HG03196 (cell line): ENCODE data around the gene CRYGN.

Experiments used
- ATAC-seq: cut with Tn5 transposase; IDR thresholded peaks from one replicate; pipeline ENCODE4 v1.9.1; 2021; ENCODE audit not compliant: unreplicated experiment

CRYGN gene

DNA sequence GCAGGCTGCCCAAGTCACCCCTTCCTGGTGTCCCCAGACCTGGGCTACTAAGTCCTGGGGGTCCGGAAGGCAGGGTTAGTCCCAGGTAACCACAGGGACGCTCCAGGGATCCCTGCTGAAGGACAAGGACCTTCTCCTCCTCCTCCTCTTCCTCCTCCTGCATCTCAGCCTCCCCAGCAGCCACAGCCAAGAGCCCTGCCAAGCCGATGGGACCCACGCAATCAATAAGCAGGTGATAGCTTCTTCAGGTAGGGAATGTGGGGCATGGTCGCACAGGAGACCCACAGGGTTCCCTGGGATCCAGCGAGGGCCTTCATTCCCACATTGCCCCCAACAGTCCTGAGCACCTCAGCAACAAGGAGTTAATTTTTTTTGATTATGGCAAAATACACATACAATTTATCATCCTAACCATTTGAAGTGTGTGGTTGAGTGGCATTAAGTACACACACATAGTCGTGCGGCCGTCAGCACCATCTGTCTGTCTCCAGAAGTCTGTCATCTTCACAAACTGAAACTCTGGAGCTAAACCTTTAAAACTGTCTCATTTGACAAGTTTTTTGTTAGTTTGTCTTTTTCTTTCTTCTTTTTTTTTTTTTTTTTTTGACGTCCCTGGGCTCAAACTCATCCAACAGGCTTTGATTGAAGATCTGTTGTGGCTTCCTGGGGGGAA lies 12.1 kb downstream of the CRYGN start:
- no peak for ATAC-seq

DNA sequence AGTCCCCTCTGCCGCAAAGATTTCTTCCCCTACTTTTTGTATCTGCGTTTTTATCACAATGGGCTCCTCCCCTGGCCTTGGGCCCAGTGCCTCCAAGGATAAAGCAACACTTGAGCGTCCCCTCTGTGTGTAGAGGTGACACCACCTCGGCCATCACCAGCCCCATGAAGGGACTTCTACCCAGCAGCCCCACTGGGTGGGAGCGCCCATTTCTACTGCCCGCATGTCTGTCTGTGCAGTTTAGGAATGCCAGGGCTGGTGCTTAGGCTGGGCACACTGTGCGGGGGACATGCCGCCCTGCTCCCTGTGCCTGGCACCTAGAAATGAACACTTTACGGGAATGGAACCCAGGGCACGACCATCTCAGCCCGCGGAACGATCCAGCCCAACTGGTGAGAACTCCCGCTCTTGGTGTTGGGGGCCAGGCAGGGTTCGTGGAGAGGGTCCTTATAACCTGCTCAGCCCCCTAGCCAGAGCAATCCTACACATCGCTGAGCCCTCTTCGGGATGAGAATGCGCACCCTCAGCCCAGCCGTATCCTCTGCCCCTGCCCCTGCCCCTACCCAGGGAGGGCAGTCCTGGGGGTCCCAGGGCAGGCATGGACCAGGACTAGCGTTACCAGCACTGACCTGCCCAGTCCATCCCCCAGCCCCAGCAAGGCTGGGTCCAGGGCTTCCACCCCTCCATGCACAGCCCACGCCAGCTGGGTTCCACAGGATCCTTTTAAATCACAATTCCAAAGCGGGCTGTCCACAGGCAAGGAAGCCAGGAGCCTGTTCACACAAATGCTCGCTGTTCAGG lies 12.8 kb downstream of the CRYGN start:
- no peak for ATAC-seq

DNA sequence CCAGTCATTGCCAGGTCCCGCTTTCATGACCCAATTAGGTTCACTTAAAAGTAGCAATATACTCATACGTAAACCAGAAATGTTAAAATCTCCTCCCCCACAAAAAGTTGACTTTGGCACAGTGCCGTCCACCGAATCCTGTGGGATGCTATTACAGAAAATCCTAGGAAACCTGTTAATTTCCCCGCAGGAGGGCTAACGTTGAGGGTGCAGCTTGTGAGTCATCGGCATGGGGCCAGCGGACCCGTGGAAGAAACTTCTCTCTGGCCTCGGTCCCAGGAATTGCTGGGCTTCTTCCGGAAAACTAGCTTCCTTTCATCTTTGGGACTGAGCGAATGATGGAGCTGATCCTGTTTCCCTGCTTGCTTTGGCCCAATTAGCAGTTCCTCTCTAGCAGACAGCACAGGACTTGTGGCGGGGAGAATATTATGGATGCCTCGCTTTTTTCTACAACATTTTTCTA lies 13.5 kb downstream of the CRYGN start:
- no peak for ATAC-seq

DNA sequence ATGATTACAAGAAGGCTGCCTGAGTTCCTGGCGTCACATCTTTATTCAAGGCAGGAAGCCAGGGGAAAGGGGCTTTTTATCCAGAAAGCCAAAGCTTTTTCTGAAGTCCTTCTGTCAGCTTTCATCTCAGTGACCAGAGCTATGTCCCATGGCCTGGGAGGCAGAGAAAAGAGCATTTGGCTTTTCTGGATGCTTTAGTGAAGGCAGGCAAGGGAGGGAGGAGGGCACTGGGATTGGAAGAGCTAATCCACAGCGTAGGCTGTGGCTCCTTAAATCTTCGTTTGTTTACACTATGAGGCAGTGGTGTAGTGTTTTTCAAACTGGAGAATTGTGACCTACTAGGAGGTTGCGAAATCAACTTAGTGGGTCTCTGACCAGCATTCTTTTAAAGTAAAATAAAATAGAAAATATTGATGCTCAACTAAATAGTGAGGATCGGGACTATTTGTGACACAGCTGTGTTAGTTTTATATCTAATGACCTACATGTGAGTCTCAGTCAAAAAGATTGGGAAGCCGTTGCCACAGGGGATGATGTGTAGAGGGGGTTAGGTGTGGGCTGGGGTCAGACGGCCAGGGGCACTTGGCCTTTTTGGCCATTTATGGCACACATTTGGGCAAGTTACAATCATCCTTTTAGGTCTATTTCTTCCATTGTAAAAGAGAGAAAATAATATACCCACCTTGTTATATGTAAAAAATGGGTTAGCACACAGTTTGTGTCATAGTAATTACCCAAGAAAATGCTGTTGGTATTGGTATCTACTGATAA lies 14.1 kb downstream of the CRYGN start:
- no peak for ATAC-seq

DNA sequence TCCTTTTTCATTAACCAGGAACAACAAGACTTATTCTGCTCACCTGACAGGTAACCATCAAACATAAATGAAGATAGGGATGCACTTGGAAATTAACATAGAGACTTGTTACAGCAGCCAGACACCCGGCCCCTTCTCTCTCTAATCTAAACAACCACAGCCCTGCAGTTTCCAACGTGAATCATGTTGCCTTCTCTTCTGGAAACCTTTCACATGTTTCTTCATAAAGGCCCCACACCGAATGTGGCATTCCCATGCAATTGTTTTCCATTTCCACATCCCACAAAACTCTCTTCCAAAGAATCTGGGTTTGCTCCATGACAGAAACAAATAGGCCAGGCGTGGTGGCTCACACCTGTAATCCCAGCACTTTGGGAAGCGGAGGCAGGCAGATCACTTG lies 15.1 kb downstream of the CRYGN start:
- ATAC-seq, result no peak

DNA sequence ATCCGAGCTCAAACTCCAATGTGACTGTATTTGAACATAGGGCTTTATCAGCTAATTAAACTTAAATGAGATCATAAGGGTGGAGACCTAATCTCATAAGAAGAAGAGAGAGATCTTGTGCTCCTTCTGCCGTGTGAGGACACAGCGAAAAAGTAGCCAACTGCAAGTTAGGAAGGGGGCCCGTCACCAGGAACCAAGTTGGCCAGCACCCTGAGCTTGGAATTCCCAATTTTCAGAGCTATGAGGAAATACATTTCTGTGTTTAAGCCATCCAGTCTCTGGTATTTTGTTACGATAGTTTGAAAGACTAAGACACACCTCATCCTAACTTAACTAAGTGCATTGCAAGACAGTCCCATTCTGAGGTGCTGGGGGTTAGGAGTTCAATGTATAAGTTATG lies 16.0 kb downstream of the CRYGN start:
- ATAC-seq, result no peak

DNA sequence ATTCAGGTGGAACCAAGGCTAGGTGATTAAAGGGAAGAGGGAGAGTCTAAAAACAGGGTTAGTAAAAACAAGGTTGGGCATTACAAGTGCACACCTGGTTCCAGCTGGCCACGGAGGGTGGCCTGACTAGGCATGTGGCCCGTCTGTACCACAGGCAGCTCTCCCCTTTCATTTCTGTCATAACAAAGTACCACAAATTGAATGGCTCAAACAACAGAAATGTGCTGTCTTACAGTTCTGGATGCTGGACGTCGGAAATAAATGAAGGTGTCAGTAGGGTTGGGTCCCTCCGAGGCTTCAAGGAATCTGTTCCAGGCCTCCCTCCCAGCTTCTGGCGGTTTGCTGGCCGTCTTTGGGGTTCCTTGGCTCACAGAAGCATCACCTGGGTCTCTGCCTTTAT lies 16.7 kb downstream of the CRYGN start:
- ATAC-seq, result no peak

DNA sequence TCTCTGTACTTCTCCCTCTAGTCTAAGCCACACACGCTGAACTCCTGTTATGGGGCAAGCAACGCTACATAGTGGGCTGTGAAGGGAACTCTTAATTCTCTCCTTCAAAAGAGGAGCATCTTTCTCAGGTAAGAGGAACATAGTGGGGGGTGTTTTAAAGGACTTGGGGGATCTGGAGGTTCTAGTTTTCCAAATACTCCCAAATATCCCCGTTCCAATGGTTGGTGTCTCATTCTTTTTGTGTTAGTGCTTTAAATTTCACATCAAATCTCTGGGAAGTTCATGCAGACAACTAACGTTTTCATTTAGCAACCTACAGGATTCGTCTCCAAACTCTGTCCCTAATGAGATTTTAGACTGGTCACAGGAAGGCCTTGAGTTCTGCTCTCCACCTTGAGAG lies 17.7 kb downstream of the CRYGN start:
- ATAC-seq, result no peak

DNA sequence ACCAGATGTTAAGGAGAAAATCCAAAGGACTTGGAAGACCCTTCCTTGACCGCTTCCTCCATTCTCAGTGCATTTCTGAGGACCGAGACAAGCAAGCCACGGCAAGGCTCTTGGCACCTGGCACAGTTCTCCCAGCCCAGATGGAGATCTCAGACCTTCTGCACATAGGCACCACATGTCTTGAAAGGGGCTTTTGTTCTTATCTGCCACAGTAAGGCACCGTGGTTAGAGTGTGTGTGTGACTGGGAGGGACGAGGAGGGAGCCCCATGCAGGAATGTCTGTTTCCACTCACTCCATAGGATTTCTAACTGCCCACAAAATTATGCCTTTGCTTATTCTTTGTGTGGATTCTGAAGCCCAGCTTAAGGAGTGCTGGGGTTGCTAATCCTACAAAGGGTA lies 19.8 kb downstream of the CRYGN start:
- ATAC-seq, result no peak

DNA sequence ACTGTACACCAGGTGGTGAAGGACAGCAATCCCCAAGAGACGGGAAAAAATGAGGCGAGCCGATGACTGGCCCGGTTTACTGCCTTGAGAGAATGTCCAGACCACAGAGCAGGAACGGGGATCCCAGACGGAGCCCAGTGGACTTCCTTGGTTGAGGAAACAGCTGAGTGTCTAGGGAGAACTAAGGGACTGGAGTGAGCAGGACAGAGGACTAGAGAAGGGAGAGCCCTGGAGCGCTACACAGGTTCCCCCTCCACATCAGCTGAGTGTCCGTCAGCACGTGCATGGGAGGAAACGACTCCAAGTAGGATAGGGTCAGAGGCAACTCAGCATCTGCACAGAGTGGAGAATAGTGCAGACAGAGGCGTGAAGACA lies 23.0 kb downstream of the CRYGN start:
- no peak for ATAC-seq

DNA sequence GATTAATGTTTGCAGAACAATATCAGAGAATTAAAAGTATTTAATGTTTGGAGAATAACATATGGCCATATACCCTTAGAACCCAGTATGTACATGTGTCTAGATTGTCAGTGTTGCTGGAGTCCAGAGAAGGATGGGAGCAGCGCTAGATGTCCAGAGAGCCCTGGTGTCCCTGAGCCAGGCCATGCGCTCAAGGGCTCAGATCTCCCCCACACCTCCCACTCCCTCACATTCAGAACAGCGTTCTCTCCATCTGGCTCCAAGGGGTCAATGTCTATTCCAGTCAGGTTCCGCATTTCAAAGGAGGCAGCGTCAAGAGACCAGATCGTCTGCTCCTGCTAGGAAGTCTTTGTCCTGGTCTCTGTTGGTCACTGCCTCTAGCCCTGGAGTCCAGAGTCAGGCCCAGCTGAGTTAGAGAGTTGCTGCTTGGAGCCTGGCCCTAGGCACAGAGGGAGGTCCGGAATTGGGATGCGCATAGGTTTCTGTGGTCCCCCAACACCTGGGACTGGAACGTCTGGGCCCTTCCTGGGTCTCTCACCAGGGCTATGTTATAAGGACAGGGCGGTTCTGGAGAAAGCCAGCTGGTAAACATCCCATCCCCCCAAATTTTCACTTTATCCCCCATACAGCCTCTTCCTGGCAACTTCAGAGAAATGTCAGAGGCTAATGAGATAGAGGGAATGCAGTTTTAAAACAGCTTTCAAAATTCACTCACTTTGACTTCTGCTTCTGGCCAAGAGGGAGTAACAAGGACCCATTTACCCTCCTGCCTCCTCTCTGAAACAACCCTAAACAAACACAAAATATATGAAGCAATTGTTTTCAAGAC lies 23.6 kb downstream of the CRYGN start:
- no peak for ATAC-seq

DNA sequence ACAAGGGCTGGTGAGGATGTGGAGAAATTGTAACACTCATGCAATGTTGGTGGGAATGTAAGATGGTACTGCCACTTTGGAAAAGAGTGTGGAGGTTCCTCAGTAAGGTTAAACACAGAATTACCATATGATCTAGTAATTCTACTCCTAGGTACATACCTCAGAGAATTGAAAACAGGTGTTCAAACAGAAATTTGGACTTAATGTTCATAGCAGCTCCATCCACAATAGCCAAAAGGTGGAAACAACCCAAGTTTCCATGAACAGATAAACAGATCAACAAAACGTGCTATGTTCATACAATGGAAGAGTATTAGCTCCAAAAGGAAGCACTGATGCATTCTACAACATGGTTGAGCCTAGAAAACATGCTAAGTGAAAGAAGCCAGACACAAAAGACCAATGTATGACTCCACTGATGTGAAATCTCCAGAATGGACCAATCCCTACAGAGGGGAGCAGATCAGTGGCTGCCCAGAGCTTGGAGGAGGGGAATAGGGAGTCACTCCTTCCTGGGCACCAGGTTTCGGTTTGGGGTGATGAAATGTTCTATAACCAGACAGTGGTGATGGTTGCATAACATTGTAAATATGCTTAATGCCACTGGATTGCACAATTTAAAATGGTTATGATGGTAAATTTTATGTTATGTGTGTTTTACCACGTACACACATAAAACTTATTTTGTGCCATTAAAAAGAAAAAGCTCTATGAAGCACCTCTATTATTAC lies 24.4 kb downstream of the CRYGN start:
- ATAC-seq, result no peak

DNA sequence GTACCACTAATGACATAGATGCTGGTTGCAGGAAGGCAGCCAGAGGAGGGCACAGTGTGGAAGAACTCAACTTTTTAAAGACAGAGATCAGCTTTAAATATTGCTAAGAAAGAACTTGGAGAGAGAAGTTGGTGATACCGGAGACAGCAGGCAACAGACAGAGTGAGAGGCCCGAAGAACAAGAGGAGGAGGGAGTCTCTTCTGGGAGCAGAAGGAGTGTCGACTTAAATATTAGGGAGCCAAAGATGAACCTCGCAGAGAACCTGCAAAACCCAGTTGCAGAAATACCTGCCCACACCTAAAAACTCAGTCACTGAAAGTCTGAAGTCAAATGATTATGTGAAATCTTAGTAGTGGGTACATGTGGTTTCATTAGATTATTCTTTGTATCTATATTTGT lies 26.7 kb downstream of the CRYGN start:
- no peak for ATAC-seq

DNA sequence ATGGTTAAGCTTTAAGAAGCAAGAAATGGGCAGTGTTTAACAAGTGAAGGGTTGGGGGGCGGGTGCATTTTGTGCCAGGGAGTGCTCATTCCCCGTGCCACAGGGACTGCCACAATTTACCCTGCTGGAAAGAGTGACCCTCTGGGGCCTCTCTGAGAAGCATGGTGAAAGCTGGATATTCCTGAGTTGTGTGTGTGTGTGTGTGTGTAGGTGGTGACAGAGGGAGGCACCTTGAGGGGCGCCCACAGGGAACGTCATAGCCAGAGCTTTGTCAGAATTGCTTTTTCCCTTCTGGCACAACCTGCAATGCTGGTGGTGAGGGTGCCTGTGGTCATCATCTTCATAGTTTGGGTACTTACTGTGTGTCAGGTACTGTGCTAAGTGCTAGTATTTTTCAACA lies 27.6 kb downstream of the CRYGN start:
- no peak for ATAC-seq

DNA sequence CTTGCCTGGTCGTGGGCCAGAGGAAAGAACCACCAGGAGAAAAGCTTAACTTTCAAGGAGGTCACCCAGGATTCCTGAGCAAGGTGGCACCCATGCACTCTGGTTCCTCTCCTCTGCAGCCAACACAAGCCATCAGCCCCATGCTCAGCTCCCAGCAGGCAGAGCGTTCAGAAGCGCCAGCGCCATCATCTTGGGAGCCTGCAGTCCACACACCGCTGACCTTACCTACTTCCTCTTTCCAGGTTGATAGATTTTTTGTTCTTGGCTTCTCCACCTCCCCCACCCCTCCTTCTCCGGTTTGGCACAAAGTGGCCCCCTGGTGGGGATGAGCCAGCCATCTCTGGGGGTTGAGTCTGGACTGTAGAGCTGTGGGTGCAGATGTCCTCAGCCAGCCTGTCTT lies 28.4 kb downstream of the CRYGN start:
- no peak for ATAC-seq

DNA sequence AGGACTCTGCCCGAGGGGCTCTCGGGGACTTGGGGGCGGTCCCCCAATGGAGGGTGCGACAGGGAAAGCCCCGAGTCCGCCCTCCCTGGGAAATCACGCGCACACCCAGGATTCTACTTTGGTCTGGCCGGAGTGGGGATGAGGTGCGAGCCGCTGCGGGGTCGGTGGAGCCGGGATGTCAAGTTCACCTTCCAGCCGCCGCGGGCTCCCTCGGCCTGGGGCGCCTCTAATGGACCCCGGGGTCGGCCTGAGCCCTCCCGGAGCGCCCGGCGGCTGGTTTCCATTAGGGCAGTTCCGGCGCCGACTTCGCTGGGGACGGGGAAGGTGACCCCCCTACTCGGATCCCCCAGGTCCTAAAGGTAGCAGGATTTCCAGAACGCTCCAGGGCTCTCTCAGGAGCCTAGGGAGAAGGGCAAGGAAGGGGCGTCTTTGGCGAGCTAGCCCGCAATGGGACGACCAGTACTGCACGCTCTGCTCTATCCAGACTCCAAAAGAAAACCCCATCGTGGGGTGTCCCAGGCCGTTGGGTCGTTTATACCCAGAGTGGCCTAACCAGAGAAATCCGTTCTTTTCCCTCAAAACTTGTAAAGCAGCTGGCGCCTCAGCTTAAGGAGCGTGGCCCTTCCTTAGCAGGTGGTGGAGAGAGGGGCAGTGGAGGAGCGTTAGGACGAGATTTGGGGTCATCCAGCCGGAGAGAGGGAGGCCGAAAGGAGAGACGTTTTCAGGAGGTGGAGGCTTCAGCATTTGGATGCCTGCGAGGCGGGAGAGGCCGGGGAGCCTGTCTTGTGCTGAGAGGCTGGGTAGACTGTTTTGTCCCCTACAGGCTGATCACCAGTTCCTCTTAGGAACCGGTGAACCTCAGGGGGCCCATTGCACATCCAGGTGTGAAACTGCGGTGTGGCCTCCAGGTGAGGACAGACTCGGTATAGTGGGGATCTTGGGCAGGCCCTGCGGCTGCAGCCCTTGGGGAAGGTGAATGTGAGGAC lies 29.2 kb downstream of the CRYGN start:
- ATAC-seq, result no peak

DNA sequence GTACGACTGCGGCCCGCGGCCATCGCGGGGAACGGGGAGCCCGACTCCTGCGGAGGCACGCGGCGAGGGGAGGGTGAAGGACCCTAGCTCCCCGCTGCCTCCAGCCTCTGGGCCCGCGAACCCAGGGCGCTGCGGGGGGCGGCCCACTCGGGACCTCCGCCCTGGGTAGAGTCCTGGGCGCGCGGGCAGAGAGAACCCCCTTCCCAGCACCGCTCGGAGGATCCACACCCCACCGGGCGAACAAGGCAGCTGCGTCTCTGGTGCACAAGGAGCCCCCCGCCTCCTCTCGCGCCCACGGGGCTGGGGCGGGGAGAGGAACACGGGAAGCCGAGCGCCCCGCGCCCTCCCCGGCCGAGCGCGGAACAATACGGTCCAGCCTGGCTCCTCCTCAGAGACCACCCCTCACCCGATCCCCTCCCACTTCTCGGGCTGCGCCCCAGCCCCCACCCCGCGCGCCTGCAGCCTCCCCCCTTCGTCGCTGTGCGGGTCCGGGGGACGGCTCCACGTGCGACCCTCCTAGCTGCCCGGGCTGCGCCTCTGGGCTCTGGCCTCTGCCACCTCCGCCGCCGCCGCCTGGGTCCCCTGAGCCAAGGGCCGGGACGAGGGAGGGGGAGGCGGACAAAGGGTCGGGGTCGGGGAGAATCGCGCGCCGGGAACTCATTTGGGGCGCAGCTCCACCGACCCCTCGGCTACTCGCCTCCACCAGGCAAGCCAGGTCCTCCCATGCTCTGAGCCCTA lies 30.1 kb downstream of the CRYGN start, which contains the start of gene WDR86:
Gene WDR86, minus strand, starts transcription at position 372 of the 738 bp plus-strand sequence. CDS start 449 bp downstream, outside the sequence.
- no peak for ATAC-seq
